HG03575 (cell line): Measurements from ENCODE around the gene FADS3.

Experiments
- ATAC-seq: cut with Tn5 transposase; IDR thresholded peaks from one replicate; pipeline ENCODE4 v1.9.1; 2021; ENCODE audit not compliant: unreplicated experiment, insufficient number of reproducible peaks, low FRiP score; ENCODE audit errors: extremely low read depth

FADS3 gene

DNA sequence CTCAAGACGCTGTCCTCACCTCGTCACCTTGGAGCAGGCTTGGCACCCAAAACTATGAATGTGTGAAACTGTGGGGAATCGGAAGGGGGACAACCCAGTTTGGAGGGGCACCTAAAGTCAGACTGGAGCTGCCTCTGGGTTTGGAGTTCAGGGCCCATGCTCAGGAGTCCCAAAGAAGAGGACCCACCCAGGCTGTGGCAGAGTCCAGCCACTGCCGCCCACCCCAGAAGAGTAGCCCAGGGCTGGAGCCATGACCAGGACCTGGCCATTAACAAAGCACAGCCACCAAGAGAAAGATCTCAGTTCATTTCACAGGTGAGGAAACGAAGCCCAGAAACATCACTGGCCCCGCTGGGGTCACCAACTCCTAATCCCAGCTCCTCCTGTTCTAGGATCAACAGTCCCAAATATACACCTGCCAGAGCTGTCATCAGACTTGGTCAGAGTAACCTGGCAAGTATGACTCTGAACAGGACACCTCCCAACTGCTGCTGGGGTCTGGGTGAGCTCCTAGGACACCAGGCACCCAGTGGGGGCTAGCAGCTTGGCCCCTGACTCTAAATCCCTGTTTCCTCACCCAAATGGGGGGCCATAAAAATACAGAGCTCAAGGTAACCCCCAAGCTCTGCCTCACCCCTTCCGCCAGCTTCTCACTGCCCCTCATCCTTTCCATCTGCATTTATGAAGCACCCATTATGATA, 23.3 kb upstream of the FADS3 start:
- no peak for ATAC-seq

DNA sequence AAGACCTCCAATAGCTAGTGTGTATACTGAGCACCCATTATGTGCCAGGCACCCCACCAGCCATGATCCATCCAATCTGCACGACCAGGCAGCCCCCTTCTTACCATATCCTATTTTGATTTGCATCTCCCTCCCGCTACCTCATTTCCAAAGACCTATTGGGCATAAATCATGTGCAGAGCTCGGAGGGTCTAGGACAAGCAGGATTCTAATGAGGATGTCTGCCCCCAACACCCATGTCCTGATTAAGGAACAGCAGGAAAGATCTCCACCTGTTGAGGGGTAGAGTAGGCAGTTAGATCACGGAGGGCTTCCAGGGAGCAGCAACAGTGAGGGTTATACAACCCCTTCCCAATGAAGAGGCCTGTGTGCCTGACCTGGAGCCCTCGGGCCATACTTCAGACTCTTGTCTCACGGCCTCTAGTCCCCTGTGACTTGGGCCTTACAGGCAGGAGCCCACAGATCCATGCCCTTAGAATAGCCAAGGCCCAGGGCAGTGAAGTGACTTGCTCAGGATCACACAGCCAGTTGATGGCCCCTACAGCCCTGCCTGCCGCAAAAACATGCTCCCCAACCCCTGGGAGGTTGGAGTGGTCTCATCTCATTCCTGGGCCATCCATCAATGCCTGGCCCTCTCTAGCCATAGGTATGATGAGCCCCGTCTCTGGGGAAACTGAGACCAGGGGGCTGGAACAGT, 22.5 kb upstream of the FADS3 start:
- ATAC-seq = no peak

DNA sequence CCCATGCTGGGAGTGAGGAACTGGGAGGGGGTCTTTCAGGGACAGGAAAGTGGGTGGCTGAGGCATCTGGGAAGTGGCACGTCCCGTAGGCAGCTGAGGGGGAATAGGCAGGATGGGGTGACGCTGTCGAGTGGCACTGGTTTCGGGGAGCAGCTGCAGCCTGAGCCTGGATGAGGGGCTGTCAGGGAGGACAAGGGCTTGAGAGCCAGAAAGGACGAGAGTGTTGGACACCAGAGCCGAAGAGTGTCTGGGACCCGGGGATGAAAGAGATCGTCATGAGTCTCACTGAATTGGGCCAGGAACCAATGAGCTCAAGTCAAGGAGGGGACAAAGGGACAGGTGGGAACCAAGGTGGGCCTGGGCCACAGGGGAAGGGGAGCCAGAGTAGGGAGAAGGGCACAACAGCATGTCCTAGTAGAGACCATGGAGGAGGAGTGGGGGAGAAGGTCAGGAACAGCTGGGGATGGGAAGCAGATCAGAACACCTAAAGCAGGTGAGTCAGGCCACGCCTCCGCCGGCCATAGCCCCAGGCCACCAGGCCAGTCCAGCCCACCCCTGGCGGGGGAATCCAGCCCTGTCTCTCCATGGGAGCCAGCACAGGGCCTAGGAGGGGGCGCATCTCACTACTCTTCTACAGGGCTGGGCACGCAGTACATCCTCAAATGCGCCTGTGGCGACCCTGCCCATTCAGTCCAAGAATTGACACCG, 21.8 kb upstream of the FADS3 start:
- ATAC-seq = no peak

- no peak for ATAC-seq
Measured at GRCh38 chr11:61912530-61912898, 21.2 kb upstream of the FADS3 start.

GRCh38 chr11:61911701-61912529, 20.6 kb upstream of the FADS3 start:
- ATAC-seq = no peak

DNA sequence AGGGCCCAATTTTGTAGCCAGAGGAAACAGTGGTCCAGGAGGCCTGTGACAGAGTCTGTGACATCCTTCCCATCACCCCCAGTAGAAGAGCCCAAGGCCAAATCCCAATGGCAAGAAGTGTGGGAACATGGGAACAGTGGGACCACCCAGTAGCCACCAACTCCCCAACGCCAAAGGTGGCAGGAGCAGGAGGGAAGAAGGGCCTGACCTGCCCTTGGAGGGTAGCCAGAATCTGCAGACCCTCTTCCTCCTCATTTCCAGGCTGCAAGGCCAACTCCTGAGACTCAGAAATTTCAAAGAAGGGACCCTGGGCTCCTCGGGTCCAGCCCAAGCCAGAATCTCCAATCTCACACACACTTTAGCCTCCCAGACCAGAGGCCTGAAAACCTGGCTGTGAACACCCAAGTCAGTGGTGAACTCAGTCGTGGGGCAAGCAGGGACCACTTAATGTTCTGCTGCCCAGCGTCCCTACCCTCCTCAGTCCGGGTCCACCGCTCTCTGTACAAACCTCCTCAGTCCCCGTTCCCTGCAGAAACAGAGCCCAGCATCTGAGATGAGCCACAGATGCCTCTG, 19.9 kb upstream of the FADS3 start:
- no peak for ATAC-seq

- no peak for ATAC-seq
Measured at GRCh38 chr11:61910187-61911127, 19.1 kb upstream of the FADS3 start.

DNA sequence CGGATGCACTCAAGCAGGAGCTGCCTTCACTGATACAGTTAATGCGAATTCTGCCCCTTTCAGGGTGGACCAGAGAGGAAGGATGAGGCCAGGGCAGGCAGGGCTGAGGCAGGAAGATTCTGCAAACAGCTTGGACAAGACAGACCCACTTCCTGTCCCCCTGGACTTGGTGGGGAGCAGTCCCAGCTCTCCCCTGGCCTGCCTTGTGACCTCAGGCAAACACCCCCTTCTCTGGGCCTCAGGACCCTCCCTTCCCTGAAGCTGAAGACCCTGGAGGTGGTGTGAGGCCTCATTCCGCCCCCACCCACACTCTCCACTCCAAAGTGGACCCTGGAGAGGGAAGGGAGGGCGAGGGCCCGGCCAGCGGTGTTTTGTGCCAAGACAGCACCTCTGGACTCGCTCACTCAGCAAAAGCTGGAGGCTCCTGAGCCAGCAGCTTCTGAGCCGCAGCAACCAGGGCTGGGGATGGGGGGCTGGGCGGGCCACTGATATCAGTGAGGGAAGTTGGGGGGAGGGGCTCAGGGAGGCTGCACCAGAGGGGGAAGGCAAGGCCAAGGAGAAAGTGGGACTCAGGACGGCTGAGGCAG, 17.5 kb upstream of the FADS3 start:
- ATAC-seq = no peak

DNA sequence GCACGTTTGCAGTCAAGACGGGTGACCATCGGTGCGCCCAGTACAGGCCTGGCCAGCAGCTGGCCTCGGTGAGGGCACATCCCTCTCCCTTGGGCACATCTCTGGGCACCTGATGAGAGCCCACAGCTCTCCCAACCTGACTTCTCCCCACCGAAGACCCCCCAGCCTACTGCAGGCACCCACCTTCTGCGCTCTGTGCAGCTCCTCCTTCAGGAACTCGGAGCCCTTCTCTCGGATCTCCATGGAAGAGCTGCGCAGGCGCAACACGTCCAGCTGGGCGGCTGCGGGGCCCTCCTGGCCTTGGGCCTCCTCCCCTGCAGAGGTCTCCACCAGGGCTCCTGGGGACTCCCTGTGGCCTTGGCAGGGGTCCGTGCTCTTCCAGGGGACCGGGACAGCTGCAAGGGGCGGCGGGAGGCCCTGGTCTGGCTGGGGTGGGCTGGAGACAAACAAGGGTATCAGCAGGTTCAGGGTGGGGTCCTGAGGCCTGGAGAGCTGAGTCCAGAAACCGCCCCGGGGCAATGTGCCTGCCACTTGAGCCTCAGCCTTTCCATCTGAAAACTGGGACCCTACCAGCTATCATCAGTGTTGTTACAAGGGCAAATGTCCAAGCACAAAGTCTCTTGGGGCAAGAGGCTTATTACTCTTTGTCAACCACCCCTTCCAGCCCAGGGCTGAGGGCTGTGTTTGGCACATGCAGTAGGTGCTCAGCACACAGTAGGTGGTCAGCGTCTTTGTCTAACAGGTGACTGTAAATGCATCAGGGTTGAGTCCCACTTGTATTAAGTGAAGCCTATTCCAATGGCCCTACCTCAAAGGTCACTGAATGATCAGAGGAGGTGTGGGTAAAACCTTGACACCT, 16.8 kb upstream of the FADS3 start:
- ATAC-seq = no peak

DNA sequence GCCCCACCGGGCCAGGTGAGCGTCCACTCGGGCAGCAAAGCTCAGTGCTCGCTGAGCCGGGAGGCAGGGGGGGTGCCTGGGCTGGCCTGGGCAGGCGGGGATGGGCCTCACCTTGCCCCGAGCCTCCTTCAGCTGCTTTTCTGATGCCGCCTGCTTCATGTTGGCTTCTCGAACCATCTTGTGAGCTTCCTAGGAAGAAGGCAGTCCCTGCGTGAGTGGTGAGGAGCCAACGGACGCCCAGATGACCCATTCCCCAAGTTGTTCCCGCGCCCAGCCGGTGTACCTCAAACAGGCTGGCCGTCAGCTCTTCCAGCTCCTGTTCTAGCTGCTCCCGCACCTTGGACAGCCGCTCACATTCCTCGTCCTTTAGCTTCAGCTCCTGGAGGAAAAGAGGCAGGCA, 15.9 kb upstream of the FADS3 start:
- ATAC-seq = no peak

- no peak for ATAC-seq
Measured at GRCh38 chr11:61906522-61906909, 15.2 kb upstream of the FADS3 start.

GRCh38 chr11:61905801-61906521, 14.6 kb upstream of the FADS3 start:
- ATAC-seq = no peak

- ATAC-seq = no peak
Measured at GRCh38 chr11:61905067-61905696, 13.8 kb upstream of the FADS3 start.

GRCh38 chr11:61904539-61905048, 13.2 kb upstream of the FADS3 start:
- ATAC-seq = no peak

DNA sequence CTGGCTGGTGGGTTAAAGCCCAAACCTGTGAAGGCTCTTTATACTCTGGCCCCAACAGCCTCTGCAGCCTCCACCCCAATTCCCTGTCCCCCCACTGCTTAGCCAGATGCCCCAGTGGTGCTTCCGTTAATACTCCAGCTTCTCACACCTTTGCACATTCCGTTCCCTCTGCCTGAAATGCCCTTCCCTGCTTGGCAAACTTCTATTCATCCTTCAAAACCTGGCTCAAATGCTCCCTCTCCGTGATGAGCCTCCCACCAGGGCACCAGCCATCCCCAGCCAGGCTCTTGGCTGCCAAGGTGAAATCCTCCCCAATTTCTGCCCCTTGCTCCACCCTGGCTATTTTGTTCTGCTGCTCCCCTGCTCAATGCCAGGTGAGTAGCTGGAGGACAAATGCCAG, 12.5 kb upstream of the FADS3 start:
- no peak for ATAC-seq

DNA sequence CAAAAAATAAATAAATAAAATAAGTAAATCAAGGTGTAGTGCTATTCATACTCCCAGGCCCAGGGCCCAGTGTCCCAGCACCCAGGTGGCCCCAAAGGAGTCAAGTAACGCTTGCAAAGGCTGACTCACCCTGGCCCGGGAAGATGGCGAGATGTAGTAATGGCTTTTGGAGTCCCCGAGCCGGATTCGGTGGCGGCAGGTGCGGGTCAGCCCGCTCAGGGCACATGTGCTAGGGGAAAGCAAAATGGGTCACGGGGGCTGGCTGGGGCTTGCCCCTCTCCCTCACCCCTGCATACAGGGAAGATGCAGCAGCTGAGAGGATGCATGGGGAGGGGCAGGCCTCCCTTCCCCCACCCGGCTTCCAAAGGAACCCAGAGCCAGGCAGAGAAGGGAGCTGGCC, 11.0 kb upstream of the FADS3 start:
- ATAC-seq = no peak
